Middle frontal gyrus (tissue), 1 donor: ENCODE results near the gene CD151.

Experiments used
- DNase-seq: peaks from one replicate; pipeline ENCODE4 v3.0.0-alpha.2; 2015; ENCODE audit warnings: low spot score; ENCODE audit errors: extremely low spot score

Gene CD151

GRCh38 chr11:832529-833113 lies at the start of gene CD151:
Gene CD151 (plus strand): TSS chr11:832952. CDS start chr11:836070, 3,118 bp downstream.
- no peak for DNase-seq

GRCh38 chr11:783581-784015 lies 49.2 kb upstream of the CD151 start:
- DNase-seq: peak; percentile 75

GRCh38 chr11:786235-787083 lies 46.3 kb upstream of the CD151 start:
- DNase-seq: no peak

- DNase-seq: no peak
Observed at GRCh38 chr11:787084-787675, 45.6 kb upstream of the CD151 start.

- DNase-seq: no peak
Observed at GRCh38 chr11:788009-788640, 44.6 kb upstream of the CD151 start.

GRCh38 chr11:788953-789940 lies 43.5 kb upstream of the CD151 start:
- no peak for DNase-seq

- peak; percentile 50 for DNase-seq
Observed at GRCh38 chr11:789943-790342, 42.8 kb upstream of the CD151 start, which contains the start of gene CEND1. Gene CEND1 (minus strand): TSS chr11:790090. CDS start chr11:788576, 1,514 bp downstream.

GRCh38 chr11:790721-791564 lies 41.8 kb upstream of the CD151 start:
- no peak for DNase-seq

GRCh38 chr11:791658-792534 lies 40.9 kb upstream of the CD151 start:
- no peak for DNase-seq

GRCh38 chr11:792535-792821 lies 40.3 kb upstream of the CD151 start:
- DNase-seq: no peak

GRCh38 chr11:792873-793272 lies 39.9 kb upstream of the CD151 start:
- no peak for DNase-seq

- no peak for DNase-seq
Observed at GRCh38 chr11:793556-793955, 39.2 kb upstream of the CD151 start.

- no peak for DNase-seq
Observed at GRCh38 chr11:794013-794765, 38.6 kb upstream of the CD151 start.

- no peak for DNase-seq
Observed at GRCh38 chr11:794766-795633, 37.8 kb upstream of the CD151 start.

- no peak for DNase-seq
Observed at GRCh38 chr11:795634-796564, 36.9 kb upstream of the CD151 start.
